ENCODE data around the gene GNG13.

Gene GNG13

DNA sequence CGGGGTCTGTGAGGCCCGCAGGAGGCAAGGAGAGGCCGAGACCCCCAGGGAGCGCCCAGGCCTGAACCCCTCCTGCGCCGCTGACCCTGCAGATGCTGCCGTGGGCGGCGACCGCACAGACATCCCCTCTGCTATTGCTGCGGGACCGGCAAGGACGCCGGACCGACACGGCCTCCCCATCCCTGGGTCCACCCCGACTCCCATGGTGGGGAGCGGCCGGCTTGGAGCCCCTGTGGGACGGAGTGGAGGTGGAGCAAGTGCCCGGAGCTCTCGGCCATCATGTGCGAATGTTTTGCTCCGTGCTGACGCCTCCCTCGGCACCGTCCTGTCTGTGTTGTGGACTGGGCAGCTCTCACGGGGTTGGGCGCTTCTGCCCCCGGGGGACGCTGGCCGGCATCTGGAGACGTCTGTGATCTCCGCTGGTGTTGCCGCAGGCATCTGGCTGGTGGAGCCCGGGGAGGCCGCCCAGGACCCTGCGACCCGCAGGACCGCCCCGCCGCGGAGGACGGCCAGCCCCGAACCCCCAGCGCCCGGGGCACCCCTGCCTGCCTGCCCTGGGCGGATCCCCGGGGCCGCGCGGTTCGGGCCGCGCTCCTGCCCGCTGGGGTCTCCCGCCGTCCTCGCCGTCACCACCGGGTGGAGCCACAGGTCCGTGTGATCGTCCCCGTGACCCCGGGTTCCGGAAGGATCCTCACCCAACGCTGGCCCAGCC, 12.8 kb upstream of the GNG13 start:
- DNase-seq, result peak; percentile 39

GRCh38 chr16:808085-808386, 7.5 kb upstream of the GNG13 start:
- DNase-seq, result no peak

- peak; percentile 66 for DNase-seq
Measured at GRCh38 chr16:807347-808084, 7.0 kb upstream of the GNG13 start.

- DNase-seq, result no peak
Measured at GRCh38 chr16:805474-805873, 4.9 kb upstream of the GNG13 start.

DNA sequence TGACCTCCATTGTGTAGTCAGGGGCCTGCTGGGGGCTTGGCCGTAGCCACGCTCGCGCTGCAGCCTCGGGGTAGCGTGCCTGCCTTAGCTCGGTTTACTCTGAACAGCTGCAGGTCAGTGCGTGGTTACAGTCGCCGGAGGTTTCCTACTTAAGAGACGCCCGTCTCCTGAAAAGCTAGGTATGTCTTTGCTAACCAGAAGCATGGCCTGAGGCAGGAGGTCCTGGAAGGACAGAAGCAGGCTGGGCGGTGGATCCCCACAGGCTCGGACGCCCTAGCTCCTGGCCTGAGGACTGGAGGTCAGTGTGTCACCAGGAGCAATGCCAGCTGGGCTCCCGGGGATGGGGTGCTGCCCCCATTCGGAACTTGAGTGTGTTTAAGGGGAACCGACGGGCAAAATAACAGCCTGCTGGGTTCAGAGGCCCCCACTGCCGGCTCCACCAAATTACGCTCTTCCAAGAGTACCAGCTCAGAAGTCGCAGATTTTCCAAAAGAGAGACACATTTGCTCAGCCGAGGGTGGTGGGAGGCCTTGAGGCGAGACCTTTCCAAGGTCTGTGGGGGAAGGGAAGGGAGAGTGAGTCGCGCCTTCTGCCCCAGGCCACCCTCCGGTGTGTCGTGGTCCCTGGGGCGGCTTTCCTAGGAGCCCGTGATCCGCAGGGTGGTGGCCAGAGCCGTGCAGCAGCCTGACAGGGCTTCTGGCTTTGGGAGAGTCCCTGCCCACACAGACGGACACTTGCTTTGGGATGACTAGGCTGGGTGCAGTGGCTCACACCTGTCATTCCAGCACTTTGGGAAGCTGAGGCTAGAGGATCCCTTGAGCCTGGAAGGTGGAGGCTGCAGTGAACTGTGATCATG, 3.9 kb upstream of the GNG13 start:
- DNase-seq, result no peak

DNA sequence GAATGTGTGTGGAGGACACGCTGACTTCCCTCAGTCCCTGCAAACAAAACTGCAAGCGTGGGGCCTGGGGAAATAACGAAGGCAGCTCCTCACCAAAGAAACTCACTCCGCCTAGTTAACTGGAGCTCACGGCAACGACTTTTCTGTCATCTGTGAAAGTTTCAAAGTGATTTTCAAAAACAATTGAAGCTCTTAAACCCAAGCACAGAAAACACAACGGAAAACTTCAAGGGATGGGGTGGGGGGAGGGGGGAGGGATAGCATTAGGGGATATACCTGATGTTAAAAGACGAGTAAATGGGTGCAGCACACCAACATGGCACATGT, 3.2 kb upstream of the GNG13 start:
- DNase-seq, result no peak

DNA sequence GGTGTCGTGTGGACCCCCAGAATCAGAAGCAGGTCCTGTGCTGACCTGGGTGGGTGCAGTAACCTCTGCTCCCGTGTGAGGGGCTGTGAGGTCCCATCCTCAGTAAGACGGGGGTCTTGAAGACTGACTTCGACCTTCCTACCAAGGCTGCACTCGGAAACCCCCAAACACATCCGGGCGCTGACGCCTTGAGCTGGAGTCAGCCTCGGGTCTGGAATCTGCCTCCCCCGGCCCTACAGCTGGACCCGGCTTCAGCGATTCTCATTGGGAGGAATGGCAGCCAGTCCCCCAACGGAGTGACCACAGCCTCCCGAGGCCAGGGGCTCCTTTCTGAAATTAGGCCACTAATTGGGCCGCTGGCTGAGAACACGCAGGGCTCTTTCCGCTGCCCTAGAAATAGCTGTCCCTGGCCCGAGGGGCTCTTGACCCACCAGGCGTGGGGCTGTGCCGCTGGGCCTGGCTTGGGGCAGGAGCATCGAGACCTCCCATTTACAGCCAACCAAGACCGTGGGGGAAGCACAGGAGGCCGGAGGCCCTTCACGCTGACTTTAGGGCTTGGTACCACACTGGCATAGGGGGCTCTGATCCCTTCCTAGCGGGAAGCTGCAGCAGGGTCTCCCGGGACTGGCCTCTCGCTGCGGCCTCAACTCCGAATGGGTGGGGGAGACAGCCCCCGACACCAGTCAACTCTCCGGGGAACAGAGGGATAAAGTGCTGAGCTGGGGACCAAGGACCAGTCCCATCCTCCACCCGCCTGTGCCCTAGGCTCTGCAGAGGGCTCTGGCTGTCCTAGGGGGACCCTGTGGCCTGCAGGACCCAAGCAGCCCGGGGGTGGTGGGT, 2.6 kb upstream of the GNG13 start:
- no peak for DNase-seq

- no peak for DNase-seq
Measured at GRCh38 chr16:802461-802860, 1.9 kb upstream of the GNG13 start.

DNA sequence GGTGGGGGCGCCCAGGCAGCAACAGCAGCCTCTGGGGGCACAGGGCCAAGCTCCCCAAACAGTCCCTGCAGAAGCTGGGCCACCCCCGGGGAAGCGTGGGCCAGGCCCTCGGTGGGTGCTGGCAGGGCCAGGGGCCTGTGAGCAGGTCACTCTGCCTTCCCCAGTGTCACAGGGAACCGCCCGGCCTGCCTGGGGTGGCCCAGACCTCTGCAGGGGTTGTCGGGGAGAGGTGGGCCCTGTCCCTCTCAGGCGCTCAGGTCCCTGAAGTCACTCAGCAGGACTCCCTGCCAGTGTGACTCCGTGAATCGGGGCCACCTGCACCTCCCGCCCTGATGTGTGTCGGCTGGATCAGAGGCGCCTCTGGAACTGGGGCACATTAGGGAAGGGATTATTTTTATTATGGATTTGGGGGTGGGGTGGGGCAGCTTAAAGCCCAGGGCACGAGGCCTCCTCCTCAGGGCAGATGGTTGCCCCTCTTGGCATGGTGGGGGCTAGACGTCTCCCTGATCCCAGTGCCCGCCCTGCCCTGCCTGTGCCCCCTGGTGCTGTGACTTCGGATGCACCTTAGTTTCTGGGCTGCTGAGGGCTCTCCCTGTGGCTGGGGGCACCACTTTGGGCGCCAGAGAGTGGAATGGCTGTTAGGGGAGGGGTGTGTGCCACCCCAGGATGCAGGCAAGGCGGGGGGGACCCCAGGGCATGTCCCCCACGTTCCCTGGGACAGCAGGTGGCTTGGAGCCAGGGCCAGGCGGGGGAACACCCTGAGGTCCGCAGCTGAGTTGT, 1.2 kb upstream of the GNG13 start:
- no peak for DNase-seq

GRCh38 chr16:800834-801511, 439 bp upstream of the GNG13 start:
- no peak for DNase-seq

- no peak for DNase-seq
Measured at GRCh38 chr16:799111-799947, 1.2 kb downstream of the GNG13 start.

DNA sequence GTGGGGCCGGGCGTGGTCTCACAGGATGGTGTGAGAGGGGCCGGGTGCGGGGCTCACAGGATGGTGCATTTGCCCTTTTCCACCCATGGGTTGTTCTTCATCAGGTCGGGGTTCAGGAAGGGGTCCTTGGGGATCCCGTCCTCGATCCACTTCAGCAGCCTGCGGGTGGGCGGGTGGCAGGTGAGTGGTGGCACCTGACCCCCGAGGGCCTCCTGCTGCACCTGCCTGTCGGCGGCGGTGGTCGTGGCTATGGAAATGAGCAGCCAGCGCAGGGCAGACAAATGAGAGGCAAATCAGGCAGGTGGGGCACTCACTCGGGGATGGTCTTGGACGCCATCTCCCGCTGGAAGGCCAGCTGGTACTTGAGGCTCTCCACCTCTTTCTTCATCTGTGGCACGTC, 1.9 kb downstream of the GNG13 start:
- DNase-seq, result no peak

DNA sequence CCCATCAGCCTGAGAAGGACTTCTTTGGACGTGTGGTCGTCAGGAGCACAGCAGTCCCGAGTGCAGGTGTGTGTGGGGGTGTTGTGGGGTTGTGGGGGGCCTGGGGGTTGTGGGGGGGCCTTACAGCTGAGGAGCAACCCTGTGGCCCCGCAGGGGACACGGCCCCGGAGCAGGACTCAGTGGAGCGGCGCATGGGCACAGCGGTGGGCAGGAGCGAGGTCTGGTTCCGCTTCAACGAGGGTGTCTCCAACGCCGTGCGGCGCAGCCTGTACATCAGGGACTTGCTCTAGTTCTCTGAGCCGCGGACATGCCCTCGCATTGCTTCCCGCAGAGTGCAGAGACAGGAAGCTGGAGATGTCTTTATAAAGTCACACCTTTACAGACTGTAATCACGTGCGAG, 2.8 kb downstream of the GNG13 start:
- no peak for DNase-seq

DNA sequence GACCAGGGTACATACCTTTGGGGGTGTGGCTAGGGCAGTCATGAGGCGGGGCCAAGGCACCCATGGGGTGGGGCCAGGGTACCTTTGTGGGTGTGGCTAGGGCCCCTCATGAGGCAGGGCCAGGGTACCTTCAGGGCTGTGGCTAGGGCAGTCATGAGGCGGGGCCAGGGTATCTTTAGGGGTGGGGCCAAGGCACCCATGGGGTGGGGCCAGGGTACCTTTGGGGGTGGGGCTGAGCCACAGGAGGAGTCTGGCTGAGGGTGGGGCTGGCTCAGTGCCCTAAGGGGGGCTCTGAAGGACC, 3.5 kb downstream of the GNG13 start:
- no peak for DNase-seq

GRCh38 chr16:796296-797119, 4.0 kb downstream of the GNG13 start:
- no peak for DNase-seq

- DNase-seq, result no peak
Measured at GRCh38 chr16:795580-796229, 4.8 kb downstream of the GNG13 start.

GRCh38 chr16:794853-795466, 5.6 kb downstream of the GNG13 start:
- no peak for DNase-seq

DNA sequence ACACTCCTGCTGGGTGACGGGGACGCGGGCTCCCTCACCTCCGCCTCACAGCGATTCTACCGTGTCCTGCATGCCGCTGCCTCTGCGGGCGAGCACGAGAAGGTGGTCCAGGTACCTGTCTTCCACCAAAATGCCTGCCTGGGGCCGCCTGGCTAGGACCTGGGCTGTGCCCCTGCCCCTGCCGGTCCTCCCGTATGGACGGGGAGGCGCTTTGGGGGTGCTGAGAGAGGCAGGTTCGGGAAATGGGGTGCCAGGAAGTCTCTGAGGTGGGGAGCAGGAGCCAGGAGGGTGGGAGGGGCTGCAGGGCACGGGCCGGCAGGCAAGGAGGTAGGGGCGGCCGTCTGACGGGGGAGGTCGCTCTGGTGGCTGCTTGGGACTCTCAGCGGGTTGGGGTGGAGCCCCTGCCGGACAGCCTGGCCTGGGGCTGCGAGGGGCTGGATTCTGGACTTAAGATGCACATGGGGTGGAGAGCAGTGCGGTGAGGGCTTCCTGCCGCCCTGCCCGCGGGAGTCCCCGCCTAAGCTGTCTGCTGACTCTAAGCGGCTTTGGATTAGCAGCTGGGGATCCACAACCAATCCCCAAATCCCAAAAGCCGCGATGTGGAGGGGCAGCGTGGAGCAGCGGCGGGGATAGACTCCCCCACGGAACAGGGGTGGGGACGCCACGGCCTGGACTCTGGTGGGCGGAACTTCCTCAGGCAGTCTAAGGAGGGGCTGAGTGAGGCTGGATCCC, 6.3 kb downstream of the GNG13 start:
- no peak for DNase-seq

Data from activated T-cell treated with anti-CD3 and anti-CD28 coated beads for 4 hours (primary cell).